NB4 (cell line): ENCODE results near the gene DIS3L2.
A peak's percentile ranks its signal among the peaks of the same experiment; 100 is the strongest.

Experiments used
- DNase-seq: peaks from one replicate; pipeline ENCODE4 v3.0.0; 2010; ENCODE audit warnings: low read depth
- H3K4me3 ChIP-seq: one replicate; pipeline ENCODE4 v1.5.1; 2011; ENCODE audit warnings: mild to moderate bottlenecking, low read depth, low read length, moderate library complexity
- MYC ChIP-seq: IDR thresholded peaks from 2 replicates; pipeline ENCODE4 v1.6.1; 2011; ENCODE audit warnings: low read depth, low read length
- POLR2A ChIP-seq: IDR thresholded peaks from 2 replicates; pipeline ENCODE4 v1.6.1; 2011; ENCODE audit warnings: mild to moderate bottlenecking; ENCODE audit not compliant: insufficient read length; ENCODE audit errors: extremely low read depth
- TF ChIP-seq, protein P1 (sequence below): IDR thresholded peaks from 2 replicates; pipeline ENCODE4 v1.6.1; 2011; ENCODE audit warnings: low read depth, low read length
- TF ChIP-seq, protein P2 (sequence below): IDR thresholded peaks from one replicate; pipeline ENCODE4 v1.5.1; 2012; ENCODE audit warnings: low read depth, low read length

DIS3L2 gene

DNA sequence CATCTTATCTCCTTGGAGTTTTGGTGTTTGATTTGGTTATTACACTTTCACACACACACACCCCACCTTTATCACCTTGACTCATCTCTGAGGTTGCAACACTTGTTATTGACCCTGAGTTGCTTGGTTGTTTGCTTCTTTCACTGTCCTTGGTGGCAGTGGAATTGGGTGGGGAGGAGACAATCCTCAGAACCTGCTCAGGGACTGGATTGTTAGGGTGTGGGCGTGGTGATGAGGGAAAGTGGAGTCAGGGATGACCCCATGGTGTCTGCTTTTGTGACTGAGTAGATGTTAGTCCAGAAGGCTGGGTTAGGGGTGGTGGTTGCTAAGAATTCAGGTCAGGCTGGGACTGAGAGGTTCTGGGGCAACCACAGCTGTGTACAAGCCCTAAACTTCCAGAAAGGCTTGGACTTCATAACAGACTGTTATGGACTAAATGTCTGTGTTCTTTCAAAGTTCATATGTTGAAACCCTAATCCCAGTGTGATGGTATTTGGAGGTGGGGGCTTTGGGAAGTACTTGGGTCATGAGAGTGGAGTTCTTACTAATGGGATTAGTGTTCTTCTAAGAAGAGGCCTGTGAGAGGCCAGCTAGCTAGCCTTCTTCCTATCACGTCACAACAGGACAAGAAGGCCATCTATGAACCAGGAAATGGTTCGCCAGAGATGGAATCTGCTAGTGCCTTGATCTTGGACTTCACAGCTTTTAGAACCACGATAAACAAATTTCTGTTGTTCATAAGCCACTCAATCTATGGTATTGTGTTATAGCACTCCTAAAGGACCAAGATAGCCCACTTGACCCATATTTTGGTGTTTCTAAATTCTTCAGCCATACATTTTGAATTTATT, 3.4 kb upstream of the DIS3L2 start:
- TF ChIP-seq POLR2A: no peak
- TF ChIP-seq, protein P1, sequence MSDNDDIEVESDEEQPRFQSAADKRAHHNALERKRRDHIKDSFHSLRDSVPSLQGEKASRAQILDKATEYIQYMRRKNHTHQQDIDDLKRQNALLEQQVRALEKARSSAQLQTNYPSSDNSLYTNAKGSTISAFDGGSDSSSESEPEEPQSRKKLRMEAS: no peak
- no peak for TF ChIP-seq MYC
- TF ChIP-seq, protein P2, sequence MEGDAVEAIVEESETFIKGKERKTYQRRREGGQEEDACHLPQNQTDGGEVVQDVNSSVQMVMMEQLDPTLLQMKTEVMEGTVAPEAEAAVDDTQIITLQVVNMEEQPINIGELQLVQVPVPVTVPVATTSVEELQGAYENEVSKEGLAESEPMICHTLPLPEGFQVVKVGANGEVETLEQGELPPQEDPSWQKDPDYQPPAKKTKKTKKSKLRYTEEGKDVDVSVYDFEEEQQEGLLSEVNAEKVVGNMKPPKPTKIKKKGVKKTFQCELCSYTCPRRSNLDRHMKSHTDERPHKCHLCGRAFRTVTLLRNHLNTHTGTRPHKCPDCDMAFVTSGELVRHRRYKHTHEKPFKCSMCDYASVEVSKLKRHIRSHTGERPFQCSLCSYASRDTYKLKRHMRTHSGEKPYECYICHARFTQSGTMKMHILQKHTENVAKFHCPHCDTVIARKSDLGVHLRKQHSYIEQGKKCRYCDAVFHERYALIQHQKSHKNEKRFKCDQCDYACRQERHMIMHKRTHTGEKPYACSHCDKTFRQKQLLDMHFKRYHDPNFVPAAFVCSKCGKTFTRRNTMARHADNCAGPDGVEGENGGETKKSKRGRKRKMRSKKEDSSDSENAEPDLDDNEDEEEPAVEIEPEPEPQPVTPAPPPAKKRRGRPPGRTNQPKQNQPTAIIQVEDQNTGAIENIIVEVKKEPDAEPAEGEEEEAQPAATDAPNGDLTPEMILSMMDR: no peak
- no peak overlapping the region for H3K4me3 ChIP-seq
- no peak for DNase-seq

DNA sequence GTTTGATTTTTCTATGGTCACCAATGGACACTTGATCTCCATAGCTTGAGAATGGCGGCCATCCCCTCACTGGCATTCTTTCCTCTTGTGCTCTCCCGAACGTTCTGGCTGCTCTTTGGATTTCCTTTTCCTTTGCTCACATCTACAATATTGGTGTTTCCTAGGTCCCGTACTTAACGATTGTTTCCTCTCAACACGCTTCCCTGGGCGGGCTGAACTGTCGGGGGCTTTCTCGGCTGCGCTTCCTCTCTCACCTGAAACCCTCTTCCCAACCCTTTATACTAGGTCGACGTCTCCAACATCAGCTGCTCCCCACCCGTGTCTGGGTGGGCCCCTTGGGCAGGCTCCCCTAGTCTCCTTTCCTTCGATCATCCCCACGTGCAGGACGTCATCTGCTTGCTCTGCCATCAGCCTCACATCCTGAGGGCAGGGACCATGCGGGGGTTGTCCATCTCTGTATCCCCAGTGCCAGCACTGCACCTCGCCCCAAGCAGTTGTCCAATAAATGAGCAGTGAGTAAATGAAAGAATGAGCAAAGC, 634 bp upstream of the DIS3L2 start:
- peak overlapping the region; percentile 95 for H3K4me3 ChIP-seq
- DNase-seq: no peak
- TF ChIP-seq POLR2A (no peak), MYC (peak; percentile 67; the same call in 1 of the 2 replicates)
- TF ChIP-seq, protein P1: peak; percentile 66
- TF ChIP-seq, protein P2: no peak

DNA sequence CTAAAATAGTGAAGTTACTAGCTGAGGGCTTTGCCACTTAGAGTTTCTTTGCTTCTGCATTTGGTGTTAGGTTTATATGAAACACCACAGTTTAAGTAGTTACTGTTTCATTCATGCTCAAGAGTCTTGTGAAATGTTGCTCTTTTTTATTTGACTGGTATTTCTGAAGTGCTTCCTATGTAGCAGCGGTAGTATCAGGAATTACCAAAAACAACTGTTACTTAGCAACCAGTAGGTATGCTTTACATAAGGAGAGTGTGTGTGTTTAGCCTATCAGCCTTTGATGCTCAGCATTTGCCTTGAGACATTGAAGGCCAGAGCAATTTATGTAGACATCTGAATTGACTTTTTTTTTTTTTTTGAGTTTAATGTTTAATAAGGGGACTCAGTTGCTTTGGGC, 3.6 kb downstream of the DIS3L2 start:
- no peak overlapping the region for H3K4me3 ChIP-seq
- peak; percentile 18 for DNase-seq
- no peak for TF ChIP-seq MYC
- TF ChIP-seq, protein P2: no peak
- TF ChIP-seq, protein P1: no peak
- TF ChIP-seq POLR2A: no peak

DNA sequence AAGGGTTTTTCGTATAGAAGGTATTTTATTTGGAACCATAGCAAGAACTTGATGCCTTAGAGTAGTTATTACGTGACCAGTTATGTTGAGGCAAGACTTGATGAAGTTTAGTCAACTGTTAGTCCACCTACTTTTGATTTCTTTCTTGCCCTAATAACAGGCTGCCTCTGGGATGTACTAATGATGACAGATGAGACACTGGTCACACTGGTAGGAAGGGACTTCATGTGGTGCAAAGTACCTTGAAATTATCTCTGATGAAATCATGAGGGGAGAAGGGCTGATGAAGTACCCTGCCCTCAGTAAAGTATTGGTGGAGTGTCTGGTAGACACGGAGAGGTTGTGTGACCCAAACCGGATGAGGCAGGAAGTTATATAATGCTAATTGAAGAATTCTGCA, 5.4 kb downstream of the DIS3L2 start:
- no peak overlapping the region for H3K4me3 ChIP-seq
- DNase-seq: peak; percentile 31
- TF ChIP-seq, protein P2: no peak
- no peak for TF ChIP-seq POLR2A
- TF ChIP-seq MYC: no peak
- TF ChIP-seq, protein P1: no peak

DNA sequence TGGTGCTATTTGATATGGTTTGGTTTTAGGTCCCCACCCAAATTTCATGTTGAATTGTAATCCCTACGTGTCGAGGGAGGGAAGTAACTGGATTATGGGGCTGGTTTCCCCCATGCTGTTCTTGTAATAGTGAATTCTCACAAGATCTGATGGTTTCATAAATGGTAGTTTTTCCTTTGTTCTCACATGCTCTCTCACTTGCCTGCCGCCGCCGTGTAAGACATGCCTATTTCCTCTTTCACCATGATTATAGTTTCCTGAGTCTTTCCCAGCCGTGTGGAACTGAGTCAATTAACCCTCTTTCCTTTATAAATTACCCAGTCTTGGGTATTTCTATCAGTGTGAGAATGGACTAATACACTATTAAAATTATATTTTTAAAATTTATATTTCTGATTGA, 7.3 kb downstream of the DIS3L2 start:
- no peak overlapping the region for H3K4me3 ChIP-seq
- TF ChIP-seq, protein P1: no peak
- TF ChIP-seq MYC: no peak
- TF ChIP-seq POLR2A: no peak
- TF ChIP-seq, protein P2: no peak
- no peak for DNase-seq
